ENCODE data around the gene NUB1.

The NUB1 gene

GRCh38 chr7:151399906-151400305 is 58.3 kb downstream of the NUB1 start:
- no peak for TF ChIP-seq CTCF (IDR thresholded peaks at IDR 0.05; ENCODE audit: insufficient read depth, missing control alignments)

GRCh38 chr7:151400626-151401315 is 59.2 kb downstream of the NUB1 start:
- DNase-seq (ENCODE audit: insufficient read length, low spot score) = no peak
- FAIRE-seq = no peak
- TF ChIP-seq CTCF (IDR thresholded peaks at IDR 0.05; ENCODE audit: insufficient read depth, missing control alignments) = no peak

More at GRCh38 chr7:151399906-151400305, 58.3 kb downstream of the NUB1 start:
- FAIRE-seq (no peak), DNase-seq (ENCODE audit: insufficient read length, low spot score) (no peak)

- DNase-seq (ENCODE audit: insufficient read length, low spot score) (no peak), FAIRE-seq (no peak)
- TF ChIP-seq CTCF (IDR thresholded peaks at IDR 0.05; ENCODE audit: insufficient read depth, missing control alignments) = no peak
Measured at GRCh38 chr7:151402029-151402835, 60.6 kb downstream of the NUB1 start.

GRCh38 chr7:151403764-151404163 is 62.2 kb downstream of the NUB1 start:
- DNase-seq (ENCODE audit: insufficient read length, low spot score) = no peak

GRCh38 chr7:151404216-151405011 is 62.8 kb downstream of the NUB1 start:
- no peak for TF ChIP-seq CTCF (IDR thresholded peaks at IDR 0.05; ENCODE audit: insufficient read depth, missing control alignments)
- DNase-seq (ENCODE audit: insufficient read length, low spot score) (peak; percentile 14), FAIRE-seq (no peak)

More at GRCh38 chr7:151403764-151404163, 62.2 kb downstream of the NUB1 start:
- no peak for TF ChIP-seq CTCF (IDR thresholded peaks at IDR 0.05; ENCODE audit: insufficient read depth, missing control alignments)
- FAIRE-seq = no peak

GRCh38 chr7:151405056-151405455 is 63.4 kb downstream of the NUB1 start:
- DNase-seq (ENCODE audit: insufficient read length, low spot score) (no peak), FAIRE-seq (no peak)
- TF ChIP-seq CTCF (IDR thresholded peaks at IDR 0.05; ENCODE audit: insufficient read depth, missing control alignments) = no peak

Data from D721Med (cell line).